Loucy (cell line): ENCODE results near the gene PREX1.

ENCODE experiments used
- EZH2phosphoT487 ChIP-seq: fragments of 200-600 bp; IDR thresholded peaks from 2 replicates; pipeline ENCODE4 v1.6.1; 2018; ENCODE audit warnings: antibody characterized with exemption, mild to moderate bottlenecking, moderate library complexity, borderline replicate concordance
- TF ChIP-seq, protein P1 (sequence below): fragments of 200-600 bp; sonication (generic); conservative IDR thresholded peaks from 2 replicates; pipeline ENCODE4 v1.5.1; 2014; ENCODE audit warnings: mild to moderate bottlenecking, antibody characterized with exemption, low read length

- TF ChIP-seq, protein P1, sequence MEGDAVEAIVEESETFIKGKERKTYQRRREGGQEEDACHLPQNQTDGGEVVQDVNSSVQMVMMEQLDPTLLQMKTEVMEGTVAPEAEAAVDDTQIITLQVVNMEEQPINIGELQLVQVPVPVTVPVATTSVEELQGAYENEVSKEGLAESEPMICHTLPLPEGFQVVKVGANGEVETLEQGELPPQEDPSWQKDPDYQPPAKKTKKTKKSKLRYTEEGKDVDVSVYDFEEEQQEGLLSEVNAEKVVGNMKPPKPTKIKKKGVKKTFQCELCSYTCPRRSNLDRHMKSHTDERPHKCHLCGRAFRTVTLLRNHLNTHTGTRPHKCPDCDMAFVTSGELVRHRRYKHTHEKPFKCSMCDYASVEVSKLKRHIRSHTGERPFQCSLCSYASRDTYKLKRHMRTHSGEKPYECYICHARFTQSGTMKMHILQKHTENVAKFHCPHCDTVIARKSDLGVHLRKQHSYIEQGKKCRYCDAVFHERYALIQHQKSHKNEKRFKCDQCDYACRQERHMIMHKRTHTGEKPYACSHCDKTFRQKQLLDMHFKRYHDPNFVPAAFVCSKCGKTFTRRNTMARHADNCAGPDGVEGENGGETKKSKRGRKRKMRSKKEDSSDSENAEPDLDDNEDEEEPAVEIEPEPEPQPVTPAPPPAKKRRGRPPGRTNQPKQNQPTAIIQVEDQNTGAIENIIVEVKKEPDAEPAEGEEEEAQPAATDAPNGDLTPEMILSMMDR, result no peak
- no peak for TF ChIP-seq EZH2phosphoT487
Observed at GRCh38 chr20:48681201-48681872, 146.5 kb downstream of the PREX1 start.
